Stimulated activated CD4-positive, alpha-beta T cell treated with anti-CD3 and anti-CD28 coated beads, TNF-alpha, amount 100 ng/mL, for 1 hour (primary cell): ENCODE data around the gene FILIP1L.

Experiments
- DNase-seq, 3 donors: peaks; one replicate each; pipeline ENCODE4 v3.0.0-alpha.2; 2020; ENCODE audit warnings: low read depth in 3 of 3, low spot score in 1 of 3

FILIP1L gene

DNA sequence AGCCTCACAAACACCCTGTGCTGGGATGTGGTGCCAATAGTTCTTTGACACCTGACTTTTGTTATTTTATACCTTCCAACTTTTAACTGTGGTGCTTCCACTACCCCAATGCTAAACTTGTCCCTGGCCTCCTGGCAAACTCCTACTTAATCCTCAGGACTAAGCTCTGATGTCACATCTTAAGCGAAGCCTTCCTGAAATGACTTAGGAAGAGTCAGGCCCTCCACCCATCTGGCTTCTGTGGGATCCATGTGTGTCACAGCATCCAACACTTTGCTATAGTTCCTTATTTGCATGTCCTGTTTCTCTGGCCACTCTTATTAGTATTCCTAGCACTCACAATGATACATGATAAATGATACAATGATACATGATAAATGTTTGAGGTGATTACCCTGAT, 133.2 kb downstream of the FILIP1L start:
- DNase-seq: no peak

DNA sequence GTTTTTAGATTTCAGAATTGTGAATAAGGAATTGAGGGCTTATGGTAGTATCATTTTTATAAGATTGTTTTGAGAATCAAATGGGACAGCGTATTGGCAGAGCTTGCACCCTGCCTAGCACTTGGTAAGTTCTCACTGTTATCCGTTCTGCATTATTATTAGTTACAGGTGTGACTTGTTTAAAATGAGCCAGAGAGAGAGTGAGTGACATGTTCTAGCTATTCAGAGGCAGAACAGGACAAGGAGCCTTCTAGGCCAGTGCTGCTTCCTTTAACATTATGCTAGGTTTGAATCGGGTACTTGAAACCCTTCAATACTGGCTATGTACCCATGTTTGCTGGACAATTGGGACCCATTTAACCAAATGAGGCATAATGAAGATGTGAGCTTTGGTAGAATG, 133.7 kb downstream of the FILIP1L start:
- DNase-seq: no peak

DNA sequence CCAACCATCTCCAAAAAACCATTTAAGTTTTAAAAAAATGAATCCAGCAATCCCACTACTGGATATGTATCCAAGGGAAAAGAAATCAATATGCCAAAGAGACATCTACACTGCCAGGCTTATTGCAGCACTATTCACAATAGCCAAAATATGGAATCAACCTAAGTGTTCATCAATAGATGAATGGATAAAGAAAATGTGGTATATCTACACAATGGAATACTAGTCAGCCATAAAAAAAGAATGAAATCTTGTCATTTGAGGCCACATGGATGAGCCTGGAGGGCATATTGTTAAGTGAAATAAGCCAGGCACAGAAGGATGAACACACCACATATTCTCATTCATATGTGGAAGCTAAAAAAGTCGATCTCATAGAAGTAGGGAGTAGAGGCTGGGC, 136.1 kb downstream of the FILIP1L start:
- no peak for DNase-seq

DNA sequence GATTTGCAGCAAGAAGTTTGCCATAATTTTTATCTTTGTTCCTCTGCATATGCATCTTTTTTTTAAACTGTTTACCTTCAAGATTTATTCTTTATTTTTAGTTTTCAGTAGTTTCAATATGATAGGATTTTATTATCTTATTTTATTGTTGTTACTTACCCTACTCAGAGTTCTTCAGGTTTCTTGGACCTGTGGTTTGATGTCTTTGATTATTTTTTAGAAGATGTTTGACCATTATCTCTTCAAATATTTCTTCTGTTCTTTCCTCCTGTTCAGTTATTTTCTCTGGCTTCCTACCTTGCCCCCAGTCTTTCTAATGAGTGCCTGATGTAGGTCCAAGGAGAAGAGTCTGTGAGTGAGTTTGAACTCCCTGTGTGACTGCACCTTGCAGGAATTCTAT, 137.7 kb downstream of the FILIP1L start:
- no peak for DNase-seq

DNA sequence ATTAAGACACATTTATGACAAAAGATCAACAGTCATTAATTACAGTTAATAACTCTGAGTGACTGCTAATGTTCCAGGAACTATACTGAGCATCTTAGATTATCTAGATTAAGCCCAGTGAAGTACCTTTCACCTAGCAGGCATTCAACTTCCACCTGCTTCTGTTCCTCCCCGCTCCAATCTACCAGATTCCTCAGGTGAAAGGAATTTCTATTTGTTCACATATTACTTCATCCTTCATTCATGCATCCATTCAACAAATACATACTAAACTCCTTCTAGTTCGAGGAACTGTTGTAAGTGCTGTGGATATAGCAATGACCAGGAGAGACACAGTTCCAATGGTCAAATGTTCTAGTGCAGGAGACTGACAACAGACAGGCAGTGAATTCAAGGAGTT, 139.3 kb downstream of the FILIP1L start:
- no peak for DNase-seq

DNA sequence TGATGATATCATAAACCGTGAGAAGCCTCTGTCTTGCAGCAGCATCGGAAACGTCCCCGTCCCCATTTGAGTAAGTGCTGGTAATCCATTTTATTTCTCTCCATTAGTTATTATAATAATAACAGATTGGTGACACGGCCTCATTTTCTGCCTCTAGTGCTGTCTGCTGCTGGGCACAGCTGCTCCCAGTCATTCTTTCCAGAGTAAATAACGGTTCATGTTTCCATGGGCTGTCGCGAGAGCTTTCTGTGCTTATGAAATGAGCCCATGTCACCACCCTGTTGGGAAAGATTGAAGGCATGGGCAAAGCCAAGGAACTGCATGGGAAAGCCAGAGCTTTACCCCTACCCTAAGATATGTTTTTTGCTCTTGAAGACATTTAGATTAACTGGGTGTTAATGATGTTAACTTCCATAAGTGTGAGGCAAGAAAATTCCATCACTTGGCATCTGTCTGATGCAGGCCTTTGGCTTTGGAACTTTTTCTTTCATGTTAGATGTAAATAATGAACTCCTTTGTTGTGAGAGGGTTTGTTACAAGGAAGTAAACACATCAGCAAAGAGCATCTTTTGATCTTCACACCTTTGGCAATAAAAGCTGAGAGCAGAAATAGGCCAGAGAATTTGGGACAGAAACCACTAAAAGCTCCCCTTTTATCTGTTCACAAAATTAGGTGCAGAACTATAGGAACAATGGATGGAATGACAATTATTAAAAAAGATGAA, 141.8 kb downstream of the FILIP1L start:
- no peak for DNase-seq

DNA sequence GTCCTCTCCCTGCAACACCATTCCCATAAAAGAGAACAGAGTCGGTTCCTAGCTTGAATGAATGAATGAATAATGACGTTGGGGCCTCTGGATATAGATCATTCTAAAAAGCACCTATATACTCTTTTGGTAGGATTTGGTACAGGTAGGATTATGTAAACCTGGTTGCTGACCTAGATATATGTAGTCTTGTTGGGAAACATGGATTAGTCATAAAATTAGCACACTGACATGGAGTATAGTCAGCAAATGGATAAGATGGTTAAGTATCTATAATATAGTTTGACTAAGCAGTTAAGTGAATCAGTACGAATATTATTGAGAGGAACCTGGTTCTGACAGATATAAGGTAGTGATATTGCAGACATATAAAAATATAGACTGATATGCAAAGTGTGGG, 142.5 kb downstream of the FILIP1L start:
- DNase-seq: no peak

DNA sequence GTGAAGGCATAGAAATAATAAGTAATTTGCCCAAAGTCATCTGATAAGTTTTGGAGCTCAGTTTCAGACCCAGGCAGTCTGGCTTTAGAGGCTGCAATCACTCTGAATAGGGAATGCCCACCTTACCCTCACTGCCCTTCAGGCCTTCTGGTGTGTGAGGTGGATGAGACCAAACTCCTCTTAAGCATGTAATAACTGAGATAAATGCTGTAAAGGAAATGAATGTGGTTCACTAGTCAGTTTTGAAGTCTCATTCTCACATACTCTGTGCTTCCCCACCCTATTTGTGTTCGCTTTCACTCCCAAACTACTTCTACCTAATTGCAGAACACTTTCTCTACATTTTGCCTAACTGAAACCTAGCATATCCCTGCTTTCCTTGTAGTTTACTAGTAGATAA, 144.1 kb downstream of the FILIP1L start:
- DNase-seq: no peak

DNA sequence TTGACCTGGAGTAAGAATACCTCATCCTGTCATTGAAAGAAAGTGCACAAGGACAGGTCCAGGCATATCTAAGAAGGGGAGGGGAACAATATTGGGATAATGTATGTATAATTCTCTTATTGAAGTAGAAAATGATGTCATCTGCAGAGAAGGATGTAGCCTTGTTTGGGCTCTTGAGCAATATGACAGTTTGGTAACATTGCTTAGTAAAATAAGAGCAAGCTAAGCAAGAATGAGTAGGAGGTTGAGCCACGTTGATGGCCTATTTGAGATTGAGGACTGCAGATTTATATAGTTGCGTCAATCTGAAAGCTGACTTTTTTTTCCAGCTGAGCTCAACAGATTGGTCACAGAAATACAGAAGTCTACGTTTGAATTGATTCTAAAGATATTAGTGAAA, 145.2 kb downstream of the FILIP1L start:
- DNase-seq: no peak

DNA sequence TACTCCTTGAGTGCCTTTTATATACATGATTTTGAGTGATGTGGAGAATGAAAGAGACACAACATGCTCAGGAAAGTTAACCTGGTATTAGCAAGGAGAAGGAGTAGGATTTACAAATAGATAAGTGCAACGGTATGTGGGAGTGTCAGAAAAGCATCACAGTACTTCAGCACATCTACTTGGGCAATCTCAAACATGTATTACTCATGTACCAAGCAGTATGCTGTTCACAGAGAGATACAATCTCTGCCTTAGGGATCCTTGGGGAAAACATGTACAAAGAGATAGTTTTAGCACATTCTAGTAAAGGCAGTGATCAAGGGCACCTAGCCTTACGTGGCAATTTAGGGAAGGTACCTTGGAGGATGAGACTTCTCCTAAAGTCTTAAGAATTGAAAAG, 146.5 kb downstream of the FILIP1L start:
- no peak for DNase-seq

DNA sequence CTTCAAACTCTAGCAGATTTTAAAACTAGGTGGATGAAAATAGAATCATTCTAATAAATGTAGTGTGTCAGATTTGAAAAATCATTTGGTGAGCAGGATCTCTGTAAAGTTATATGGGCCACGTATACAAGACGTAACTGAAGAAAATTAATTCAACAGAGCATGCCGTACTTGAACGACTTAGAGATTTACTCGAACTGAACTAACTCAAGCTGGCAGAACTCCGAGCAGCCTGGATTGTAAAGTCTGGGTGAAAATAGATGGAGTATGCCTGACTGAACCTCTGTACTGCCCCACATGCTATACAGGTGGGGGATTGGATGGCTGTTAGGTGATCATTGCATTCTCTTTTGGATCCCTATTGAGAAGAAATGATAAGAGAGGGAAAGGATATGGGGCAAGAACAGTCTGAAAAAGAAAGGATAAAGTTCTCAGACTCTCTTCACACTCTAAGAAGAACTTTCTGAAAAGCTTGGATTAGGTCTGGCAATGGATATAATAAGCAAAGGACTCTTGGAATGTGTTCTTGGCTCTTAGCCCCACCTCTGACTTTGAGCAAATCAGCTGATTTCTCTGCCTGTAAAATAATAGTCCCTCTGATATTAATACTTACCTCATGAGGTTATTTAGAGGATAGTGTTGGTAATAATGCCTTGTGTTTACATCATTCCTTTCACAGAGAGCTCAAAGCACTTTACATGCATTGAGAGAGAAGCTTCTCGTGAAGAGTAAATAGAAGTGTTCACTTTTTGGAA, 147.5 kb downstream of the FILIP1L start:
- DNase-seq: no peak

DNA sequence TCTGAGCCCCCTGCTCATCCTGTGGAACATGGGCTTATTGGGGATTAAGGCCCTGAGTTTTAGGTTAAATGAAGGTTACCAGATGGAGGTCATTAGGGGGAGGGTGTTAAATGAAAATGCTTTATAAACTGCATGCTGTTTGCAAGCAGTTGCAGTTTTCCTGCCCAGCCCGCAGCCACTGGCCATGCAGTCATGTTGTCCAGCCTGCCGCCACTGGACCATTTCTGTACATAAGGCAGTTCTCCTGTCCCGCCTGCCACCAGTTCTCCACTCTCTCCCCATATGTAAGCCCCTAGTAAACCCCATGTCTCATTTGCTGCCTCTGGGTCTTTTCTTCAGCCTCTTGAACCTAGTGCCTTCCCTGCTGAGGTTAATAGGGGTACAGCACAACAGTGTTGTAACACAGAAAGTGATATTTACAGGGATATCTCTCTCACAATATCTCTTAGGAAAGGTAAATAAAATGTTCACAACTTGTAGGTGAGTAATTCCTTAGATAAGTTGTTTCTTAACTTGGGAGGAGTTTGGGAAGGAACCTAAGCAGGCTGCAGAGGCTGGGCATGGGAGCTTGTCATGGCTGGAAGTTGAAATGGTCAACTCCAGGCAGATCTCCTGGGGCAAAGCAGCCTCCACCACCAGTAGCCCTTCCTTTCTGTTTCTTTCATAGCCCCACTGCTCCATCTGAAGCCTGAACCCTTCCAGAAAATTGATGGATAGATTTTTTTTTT, 148.5 kb downstream of the FILIP1L start:
- DNase-seq: no peak

DNA sequence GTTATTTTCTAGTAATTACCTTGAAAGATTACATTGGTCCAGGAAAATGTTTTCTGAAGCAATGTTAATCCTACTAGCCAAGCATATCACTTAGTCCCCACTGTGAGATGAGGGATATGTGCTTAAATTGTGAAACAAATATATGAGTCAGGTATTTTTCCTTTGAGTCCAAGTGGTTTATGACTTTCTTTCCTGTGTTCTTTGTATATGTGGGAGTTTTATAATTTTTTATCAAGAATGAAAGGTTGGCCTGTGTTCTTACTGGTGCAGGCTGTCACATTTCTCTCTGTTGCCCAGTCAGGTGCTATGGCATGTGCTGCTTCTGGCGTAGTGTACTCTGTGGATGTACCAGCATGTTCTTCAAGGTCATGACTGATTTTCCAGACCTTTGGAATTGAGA, 149.2 kb downstream of the FILIP1L start:
- no peak for DNase-seq

DNA sequence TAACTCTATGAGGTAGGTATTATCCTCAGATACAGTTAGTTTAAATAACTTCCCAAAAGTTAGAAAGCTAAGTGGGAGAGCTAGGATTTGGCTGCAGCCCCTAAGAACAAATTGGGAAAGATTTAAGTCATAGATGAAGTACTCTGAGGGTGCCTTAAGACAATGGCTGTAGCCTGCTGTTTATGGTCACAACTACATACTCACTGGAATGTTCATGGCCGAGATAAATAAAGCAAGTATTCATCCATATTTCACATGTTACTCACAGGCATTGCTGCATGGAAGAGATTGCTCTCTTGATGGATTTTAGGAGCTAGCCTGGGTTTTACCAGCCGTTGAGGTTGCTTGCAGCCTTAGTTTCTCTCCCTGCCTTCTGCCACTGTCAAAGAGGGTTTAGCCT, 151.6 kb downstream of the FILIP1L start:
- no peak for DNase-seq

DNA sequence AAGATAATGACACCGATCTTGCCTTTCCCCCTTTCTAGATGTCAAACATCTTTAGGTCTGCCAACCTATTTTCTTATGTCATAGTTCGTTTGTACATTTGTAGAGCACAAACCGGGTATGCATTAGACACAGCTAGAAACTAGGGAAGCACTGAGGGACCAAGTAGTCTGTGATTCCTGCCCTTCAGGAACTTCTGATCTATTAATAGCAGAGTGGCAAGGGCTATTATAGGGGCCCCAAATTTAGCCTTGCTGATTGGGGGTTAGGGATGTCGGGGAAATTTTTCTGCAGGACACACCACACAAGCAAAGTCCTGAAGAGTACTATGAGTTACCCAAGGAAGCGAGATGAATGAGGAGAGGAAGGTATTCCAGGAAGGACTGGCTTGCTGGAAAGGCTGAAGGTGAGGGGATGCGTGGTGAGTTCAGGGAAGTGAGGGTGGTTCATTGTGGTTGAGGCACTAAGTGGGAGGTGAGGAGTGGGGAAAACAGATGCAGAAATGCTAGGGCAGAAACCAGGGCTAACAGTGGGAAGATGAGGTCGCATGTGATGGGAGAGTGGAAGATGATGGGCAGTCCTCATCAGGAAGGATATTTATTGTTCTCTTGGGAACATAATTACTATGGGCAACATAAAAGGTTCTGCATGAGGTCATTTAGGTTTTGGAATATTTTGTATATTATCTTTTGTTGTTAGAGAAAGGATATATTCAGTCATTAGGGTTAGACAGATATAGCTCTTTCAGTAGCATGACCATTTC, 152.4 kb downstream of the FILIP1L start:
- no peak for DNase-seq

DNA sequence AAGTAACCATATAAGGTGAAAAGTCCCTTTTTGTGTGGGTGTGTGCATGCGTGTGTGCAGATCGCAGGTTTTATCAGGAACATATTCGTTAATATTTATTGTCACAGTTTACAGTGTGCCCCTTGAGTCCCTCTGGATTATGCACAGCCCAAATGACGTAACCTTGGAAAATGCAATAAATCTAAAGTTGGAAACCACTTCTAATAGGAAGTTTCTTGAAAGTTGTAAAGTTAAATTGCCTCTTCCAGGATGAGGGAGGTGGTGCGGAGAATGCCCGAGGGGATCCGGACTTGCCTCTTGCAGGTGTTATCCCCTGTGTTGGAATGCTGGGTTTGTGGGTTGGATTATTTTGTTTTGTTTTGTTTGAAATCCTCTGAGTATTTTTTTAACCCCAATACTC, 153.4 kb downstream of the FILIP1L start:
- DNase-seq: no peak

DNA sequence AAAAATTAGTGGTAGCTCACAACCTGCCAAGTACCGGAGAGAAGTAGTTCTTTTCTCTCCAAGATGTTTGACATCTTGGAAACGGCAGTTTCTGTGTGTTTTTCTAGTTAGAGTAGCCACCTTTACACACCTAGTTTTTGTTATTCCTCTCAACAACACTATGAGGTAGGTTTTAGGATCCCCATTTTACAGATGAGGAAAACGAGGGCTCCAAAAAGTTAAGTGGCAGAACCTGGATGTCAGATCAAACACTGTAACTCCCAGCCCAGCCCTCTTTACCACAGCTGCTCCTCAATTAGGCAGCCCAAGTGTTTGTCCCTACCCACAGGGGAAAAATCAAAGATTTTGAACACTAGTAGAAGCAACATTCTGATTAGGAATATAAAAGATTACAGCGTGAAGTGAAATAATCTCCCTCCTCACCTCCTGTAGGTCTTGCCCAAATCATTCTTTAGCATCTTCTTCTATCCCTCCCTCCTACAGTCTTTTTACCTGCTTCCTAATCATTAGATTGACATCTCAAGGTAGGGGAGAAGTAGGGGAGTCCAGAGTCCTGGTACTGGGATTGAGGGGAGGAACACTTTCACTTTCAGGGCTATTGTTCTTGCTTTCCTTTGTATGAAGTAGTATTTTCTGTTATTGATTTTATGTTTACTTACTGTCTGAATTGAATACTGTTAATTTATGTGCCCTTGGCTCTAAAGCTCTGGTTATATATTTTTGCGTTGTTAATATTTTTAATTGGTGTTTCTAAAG, 154.0 kb downstream of the FILIP1L start:
- no peak for DNase-seq

DNA sequence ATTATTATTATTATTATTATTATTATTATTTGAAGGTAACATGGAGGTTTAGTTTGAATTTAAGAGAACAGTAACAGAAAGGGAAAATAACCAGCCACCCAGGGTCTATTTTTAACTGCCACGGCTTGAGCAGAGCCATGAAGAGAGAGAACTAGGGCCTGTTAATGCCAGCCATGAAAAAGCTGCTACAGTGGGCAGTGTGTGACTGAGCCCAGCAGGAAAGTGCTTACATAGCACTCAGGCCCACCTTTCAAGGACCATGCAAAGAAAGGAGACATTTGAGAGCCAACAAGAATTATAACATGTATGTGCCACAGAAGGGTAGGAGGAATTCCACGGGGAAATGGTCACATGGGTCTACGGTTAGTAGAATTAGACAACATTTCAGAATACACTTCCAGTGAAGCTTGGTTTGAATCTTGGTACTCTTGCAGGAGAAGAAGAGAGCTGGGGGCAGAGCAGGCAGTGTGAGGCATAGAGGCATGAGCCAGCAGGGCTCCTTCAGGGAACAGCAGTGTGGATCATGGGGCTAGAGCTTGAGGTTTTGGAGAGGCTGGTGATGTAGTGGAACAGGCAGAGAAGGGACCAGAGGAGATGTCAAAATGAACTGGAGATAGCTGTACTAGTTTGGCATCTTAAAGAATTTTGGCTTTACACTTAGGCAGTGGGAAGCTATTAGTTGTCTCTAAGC, 155.9 kb downstream of the FILIP1L start:
- DNase-seq: no peak

DNA sequence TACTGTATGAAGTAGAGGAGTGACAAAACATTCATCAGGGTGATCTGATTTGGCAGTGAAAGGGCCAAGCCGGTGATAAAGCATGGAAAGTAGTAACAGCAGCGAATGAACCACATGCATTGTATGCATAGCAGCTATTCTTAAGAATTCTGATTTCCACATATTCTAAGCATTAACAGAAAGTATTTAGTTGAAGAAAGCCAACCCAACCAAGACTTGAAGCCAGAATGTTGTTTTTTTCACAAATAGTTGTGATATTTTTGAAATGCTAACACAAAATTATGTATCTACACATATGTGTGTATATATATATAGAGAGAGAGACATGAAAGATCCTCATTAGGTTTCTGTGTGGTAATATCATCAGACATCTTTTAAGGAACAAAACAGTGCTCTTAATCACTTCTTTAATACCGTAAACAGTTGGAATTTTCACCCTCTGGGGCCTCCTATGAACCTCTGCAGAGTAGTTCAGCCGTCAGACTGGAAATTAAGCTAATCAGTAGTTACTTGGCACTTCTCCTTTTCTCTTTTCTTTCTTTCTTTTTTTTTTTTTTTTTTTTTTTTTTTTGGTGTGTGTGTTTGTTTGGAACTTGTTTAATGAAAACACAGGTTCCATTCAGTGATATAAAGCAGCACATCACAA, 157.0 kb downstream of the FILIP1L start:
- no peak for DNase-seq
